ENCODE measurements around the gene BNIP5.
"Not testable (repeated sequence)": the region's sequence is repeated elsewhere in the genome, so short reads cannot be mapped to it uniquely, and the experiment has no call there.

BNIP5 gene

DNA sequence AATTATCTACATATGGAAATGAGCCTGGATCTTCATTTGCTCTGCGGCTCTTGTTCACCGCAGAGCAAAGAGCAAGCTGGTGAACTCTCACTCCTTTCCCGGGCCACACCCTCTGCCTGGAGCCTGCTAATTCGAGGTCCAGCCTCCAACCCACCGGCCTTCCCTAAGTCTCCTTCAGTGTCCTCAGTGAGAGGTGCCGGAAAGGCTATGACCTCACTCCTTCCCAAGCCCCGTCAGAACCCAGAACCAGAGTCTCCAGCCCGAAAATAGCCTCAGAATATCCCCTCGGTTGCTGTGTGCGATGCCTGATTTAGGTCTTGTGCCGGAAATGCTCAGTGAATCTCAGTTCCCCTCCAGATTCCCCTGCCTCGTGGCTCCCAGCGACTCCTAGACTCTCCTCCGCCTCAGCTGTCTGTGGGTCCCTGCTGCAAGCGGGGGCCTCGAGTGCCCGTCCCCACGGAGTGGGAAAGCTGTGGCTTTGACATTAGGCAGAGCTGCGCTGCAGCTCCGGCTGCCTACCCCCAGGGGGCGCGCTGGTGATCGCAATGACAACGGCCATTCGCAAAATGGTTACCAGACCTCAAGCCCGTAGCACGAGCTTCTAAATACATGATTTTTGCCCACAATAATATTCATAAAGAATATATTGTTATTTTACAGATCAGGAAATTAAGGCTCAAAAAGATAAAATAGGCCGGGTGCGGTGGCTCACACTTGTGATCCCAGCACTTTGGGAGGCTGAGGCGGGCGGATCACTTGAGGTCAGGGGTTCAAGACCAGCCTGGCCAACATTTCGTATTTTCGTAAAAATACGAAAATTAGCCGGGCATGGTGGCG, 4.1 kb upstream of the BNIP5 start:
- peak in 1 of 2 experiments; percentile 21 for DNase-seq

DNA sequence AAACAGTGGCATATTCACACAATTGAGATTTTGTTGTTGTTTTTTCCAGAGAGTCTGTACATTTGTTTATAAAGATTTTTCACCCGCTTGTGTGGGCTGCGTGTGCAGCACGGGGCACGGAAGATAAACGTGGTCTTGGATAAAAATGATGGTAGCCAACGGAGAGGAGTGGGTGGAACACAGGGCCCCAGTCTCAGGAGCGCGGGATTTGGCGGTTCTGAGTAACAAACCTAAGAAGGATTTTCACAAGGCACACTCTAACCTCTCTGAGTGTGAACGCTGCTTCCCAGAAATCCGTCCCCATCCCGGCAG, 3.6 kb upstream of the BNIP5 start:
- DNase-seq: no peak

DNA sequence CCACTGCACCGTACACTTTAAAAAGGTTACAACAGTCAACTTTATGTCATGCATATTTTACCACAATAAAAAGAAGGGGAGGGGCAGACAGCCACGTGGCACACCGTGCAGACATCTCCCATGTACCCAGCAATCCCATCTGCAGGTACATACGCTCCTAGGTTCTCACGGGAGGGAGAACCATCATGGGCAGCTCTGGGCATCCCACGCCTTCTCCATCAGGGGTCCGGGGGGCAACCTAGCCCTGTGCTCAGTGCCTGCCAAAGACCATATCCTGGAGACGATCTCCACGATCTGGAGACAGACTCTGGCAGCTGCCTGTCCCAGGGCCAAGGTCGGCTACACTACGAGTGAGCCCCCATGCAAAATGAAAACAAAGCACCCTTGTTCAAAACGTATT, 2.5 kb upstream of the BNIP5 start:
- no peak for DNase-seq

DNA sequence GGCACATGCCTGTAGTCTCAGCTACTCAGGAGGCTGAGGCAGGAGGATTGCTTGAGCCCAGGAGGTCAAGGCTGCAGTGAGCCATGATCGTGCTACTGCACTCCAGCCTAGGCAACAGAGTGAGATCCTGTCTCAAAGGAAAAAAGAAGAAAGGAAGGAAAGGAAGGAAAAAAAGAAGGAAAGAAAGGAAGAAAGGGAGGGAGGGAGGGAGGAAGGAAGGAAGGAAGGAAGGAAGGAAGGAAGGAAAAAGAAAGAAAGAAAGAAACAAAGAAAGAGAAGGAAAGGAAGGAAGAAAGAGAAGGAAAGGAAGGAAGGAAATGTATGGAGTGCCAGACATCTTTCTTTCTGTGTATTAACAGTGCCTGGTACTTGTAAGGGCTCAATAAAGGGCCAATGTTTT, 1.5 kb upstream of the BNIP5 start:
- DNase-seq: not testable (repeated sequence)

DNA sequence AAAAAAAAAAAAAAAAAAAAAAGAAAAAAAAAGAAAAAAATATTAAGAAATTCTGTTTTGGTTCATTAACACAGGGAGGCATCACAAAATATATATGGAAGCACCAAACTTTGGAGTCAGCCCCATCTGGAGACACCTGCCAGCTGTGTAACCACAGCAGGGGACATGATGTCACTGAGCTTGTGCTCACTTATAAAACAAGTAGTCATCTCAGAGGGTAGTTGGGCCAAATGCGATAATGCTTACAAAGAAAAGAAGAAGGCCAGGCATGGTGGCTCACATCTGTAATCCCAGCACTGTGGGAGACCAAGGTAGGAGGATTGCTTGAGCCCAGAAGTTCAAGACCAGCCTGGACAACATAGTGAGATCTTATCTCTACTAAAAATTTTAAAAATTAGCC, 1.1 kb upstream of the BNIP5 start:
- DNase-seq: no peak

DNA sequence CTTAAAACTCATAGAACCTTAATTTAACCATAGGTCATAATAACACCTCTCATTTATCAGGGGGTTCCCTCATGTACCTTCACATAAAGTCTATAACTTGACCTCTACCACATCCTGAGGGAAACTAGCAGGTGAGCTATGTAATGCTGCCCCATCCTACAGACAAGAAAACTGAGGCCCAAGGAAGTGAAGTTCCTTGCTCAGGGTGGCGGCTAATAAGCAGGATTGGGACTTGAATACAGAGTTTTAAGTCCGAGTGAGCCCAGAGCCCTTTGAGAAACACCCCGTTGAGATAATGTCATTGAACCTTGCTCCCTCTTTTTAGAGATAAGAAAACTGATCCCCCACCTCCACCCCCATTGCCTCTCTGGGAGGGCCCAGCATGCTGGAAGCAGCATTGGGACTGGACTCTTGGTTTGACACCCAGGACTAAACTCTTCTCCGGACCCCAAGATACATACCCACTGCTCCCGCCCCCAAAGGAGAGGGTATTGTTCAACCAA, 429 bp downstream of the BNIP5 start:
- DNase-seq: no peak

DNA sequence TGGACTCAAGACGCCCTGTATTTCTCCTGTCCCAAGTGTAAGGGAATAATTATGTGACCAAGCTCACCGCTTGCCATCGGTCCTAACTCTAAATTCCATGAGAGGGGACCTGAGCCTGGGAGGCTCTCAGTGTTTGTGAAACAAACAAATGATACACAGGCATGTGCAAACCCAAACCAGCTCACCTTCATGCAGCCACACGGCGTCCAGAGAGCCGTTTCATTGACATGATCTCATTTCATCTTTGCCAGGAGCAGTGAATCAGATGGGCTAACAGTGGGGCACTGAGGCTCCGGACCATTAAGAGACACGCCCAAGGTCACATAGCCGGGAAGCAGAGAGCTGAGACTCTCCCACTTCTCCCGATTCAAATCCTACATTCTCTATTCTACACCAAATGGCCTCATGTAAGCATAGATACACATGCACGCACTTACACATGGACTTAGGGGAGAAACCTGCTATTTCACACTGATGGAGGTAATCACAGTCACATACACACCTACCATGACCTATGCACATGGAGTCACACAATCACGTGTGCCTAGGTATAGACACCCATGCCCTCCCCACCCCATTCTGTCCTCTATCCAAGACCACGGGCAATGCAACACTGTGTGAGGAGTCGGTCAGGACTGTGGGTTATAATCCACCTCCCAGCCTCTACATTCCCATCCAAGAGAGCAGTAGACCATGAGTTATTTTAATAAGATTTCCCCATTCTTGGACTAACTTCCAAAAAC, 1.1 kb downstream of the BNIP5 start:
- DNase-seq: no peak

DNA sequence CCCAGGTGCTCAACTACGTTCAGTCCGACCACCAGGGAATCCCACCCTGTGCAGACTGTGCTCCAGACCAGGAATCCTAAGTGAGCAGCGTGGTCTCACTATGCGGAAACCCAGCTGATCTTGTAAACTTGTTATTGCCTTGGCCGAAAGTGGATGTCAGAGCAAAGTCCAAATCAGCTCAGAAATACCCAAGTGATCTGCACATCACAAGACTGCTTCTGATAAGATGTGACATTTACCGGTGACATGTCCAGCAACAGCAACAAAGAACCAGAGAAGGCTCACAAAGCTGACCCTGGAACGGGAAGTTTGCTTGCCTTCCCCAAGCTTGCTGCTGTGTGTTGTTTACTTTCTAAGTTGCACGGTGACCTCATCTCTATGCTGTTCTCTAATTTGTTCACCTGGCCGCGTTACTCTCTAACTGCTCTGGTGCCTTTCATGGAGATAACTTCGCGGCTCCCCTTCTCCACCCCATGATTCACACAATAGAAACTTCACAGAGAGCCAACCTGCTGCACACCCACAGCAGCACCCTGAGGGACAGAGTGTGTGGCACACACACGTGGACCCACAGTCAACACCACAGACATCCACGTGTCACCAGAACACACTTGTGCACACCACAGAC, 1.7 kb downstream of the BNIP5 start:
- no peak for DNase-seq

DNA sequence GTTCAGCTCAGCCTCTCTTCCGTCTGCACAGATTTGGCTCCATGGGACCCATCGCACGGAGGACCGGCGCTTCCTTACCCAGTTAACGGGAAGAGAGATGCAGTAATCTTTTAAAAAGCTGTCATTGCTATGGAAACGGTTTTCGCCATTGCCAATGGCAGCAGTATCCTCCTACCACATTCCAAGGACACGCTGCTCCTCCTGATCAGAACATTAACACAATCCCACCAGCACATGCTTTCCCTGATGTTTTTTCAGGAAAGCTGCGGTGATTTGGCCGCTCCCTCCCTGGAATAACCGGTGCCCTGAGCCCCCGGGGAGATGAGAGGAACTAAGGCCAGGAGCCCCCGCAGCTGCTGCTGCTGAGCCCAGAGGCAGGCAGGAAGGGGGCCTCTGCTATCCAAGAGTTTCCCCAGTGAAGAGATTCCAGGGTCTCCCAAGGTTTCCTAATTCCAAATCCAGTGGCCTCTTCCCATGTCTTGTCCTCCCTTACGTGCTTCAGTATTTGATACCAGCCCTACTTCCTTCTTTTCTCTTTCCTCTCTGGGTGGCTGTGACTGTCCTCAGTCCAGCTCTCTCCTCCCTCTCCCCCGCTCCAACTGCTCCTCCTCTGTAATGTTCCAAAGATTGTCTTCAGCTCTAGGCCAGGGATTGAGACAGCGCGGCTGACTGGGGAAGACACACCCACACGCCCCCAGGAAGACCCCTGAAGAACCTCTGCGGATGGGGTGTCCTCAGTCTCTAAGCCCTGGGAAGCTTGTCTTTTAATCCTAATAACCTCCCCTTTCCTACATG, 2.6 kb downstream of the BNIP5 start:
- no peak for DNase-seq

DNA sequence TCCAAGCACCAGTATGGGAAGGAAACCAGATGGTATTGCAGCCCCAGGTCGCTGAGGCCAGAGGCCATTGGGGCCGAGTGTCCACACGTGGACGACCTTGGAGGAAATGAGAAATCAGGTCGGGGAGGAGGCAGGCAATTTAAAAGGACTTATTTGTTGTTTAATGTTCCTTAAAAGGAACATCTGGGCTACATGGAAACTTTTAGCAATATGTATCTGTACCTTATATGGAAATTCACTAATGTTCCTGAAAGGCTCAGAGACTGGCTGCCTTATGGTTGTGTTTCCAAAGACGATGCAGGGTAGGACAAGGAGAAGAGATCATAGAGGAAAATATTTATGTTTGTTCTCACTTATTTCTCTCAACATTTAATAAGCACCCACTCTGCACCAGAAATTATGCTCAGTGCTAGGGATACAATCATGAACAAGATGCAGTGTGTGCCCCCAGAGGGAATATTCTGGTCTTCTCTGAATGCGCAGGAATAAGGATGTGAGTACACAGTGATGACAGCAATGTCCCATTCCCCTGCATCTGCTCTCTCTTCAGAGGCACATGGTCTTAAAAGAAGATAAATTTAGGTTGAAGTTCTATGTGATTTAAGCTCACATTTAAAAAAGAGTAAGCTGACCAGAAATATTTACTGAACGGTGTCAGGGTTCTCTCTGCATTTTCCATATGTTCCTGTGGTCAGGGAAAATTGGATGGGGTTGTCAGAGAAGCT, 3.4 kb downstream of the BNIP5 start:
- DNase-seq: no peak

DNA sequence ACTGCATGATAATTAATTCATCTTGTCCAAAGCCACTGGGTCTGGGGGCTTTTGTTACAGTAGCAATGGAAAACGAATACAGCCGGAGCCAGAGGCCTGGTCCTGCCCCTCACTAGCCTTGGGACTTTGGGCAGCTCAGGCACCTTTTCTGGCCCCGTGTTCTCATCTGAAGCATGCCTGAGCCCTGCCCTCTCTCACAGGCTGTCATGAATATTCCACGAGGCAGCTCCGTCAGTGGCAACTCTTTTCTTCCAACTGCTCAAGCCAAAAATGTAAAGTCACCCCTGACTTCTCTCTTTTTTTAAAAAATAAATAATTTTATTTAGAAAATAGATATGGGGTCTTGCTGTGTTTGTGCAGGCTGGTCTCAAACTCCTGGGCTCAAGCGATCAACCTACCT, 5.3 kb downstream of the BNIP5 start:
- DNase-seq: no peak

DNA sequence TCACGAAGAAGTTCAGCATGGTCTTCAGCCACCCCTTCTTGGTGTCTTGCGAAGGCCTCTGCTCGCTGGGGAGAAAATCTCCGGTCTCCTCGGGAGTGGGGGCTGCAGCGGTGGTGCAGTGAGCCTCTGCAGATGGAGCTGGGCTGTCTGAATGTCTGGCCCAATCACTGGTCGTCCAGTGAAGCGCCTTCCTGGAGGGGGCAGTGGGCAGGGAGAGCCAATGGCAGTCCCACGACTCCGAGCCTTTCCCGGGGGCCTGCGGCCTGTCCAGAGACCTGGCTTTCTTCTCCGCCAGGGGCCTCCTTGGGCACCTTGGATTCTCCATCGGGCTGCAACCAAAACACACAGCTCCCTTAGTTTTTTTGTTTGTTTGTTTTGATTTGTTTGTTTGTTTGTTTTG, 6.3 kb downstream of the BNIP5 start:
- DNase-seq: no peak

DNA sequence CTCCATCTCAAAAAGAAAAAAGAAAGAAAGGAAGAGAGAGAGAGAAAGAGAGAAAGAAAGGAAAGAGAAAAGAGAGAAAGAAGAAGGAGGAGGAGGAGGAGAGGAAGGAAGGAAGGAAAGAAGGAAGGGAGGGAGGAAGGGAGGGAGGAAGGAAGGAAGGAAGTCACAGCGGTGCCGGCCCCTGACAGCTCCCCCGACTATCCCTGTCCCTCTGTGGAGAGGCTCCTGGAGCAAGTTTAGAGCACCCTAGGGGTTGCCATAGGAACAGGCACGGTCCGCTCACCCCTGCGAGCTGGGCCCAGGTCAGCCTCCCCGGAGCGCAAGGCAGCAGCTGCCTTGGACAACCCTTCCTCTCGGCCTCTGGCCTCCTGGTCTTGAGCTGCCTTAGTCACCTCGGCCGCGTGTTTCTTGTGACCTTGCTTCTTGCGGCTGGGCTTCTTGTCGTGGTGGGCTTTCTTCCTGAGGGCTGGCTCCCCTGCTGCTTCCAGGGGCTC, 6.8 kb downstream of the BNIP5 start:
- no peak for DNase-seq

DNA sequence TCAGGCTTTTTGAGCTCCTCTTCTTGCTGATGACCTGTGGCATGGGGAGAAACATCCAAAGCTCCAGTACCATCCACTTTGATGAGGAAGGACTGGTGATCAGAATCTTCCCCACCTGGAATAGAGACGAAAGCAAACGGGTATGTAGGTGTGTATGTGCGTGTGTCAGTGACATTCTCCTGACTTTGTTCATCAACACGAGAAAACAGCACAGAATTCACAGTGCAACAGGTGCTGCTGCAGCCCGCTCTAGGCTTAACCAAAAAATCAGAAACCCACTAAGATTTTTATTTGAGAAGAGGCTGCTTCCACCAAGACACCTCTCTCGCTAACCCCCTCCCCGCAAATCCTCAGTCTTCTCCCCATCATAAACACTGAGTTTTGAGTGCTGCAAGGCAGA, 8.1 kb downstream of the BNIP5 start:
- DNase-seq: no peak

DNA sequence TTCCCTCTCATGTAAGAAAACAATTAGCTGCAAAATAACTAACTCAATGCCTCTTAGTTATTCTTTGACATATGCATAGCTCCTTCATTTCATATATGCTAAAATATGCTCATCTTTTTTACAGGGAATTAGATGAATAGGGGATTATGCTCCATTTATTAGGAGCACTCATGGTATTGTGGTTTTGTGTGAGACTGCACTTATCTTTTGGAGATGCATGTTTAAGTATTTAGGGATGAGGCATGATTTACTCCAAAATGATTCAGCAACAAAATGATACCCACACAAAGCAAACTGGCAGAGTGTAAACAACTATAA, 8.8 kb downstream of the BNIP5 start:
- no peak for DNase-seq

DNA sequence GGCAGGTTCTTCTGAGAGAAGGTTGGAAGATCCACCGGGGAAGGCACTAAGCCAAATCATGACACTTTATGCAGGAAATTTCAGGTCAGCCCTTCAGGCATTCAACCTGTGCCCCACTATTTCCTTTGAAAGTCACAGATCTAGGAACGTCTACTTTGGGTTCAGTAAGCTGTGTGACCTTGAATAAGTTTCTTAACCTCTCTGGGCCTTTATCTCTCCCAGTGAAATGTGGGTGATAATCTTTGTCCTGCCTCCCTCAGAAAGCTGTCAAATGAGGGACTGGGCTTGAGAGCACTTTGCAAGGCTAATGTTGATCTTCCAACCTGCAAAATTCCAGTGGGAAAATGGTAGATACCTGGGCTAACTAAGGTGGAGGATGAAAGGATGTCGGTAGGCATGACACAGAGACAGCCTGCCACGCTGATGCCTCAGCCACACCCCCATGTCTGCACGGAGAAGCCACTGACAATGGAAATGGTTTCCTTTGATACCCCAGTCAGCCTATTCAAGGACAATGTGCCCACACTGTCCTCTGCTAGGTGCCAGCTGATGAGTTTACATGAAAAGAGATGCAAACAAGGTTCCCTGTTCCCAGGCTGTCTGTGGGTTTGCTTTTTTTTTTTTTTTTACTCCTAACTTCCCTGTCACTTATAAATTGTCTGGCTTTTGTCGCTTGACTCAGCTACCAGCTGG, 9.3 kb downstream of the BNIP5 start:
- DNase-seq: peak in 1 of 2 experiments; percentile 10

DNA sequence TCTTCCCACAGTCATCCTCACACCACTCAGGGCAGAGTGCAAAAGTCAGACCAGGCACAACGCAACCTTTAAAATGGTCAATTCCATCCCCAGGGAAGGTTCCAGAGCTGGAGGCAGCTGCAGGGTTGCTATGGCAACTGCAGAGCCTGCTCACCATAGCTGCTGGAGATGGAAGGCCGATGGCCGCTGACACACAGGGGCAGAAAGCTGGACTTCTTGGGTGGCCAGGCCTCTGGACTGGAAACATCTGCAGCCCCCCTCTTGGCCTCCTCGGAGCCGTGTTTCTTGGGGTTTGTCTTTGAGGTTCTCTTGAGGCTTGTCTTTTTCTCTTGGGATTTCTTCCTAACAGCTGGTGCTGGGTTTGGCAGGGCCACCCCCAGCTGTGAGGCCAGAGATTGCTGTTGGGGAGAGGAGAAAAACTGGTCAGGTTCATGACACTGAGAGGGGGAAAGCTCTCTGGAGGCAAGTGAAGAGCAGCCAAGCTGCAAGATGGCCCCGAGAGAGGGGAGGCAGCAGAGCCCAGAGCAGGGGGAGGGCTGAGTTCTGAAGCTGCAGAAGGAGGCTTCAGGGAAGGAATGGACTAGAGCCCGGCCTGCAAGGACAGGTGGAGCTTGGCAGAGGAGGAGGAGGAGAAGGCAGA, 10.2 kb downstream of the BNIP5 start:
- no peak for DNase-seq

DNA sequence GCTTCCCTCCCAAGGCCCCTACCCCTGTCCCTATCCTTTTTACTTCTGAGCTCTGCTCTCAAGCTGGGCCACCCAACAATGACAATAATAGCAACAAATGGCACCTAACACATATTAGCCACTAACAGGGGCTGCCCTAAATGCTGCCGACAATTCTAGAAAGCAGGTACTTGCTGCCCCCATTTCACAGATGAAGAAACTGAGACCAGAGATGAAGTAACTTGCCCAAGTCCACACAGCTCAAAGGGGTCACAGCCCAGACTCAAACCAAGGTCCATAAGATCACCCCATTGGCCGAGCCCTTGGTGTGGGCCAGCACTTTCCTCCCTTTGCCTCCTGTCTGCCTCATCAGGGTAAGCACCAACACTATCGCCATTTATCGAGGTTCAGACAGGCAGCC, 12.0 kb downstream of the BNIP5 start:
- no peak for DNase-seq

DNA sequence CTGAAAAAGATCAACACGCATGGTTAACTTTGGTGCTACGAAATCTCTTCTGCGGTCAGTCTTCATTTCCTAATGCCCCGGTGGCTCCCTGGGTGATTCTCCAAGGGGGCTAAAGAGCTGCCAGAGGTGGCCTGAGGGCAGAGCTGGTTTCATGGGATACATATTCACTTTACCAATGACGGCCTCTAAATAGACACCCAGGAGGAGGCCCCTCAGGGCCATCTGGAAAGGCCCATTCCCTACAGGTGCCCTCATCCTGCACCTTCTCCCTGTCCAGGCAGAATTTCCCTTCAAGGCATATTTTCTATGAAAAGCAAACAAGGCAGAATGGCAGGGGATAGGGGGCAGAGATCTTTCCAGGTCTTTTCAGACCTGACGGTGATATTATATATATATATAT, 12.5 kb downstream of the BNIP5 start:
- no peak for DNase-seq

DNA sequence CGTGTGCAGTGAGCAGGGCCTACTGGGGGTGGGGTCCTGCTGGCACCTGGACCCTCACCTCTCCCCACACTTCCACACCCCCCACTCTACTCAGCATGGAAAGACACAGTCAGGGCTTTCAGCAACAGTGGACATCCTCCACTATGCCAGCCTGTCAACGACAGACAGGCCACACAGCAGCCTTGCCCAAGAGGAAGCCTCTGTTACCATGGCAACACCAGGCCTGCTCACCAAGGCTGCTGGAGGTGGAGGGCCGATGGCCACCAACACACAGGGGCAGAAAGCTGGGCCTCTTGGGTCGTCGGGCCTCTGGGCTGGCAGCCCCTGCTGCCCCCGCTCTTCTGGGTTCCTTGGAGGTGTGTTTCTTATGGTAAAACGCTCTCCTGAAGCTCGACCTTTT, 13.6 kb downstream of the BNIP5 start:
- no peak for DNase-seq

DNA sequence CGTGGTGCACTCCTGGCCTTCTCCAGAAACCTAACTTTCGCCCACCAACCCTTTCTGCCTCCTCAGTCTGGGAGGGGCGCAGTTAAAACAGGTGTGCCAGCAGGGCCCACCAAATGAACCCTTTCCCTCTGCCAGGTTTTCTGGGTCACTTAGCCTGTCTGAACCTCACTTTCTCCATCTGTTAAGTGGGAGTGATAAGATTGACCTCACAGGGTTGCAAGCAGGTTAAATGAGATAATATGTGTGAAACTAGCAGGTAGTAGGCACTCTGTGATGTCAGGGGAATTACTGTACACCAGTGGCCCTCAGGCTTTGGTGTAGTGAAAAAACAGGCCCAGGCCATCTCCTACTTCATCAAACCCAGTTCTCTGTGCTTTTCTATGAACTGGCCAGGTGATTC, 14.1 kb downstream of the BNIP5 start:
- no peak for DNase-seq

Measured in NCI-H187 (cell line).